HG02571 (cell line): Measurements from ENCODE around the gene GCC1.
"Not testable (repeated sequence)": the region's sequence is repeated elsewhere in the genome, so short reads cannot be mapped to it uniquely, and the experiment has no call there.

Source experiments
- ATAC-seq: cut with Tn5 transposase; IDR thresholded peaks from one replicate; pipeline ENCODE4 v1.9.1; 2021; ENCODE audit warnings: mild to moderate bottlenecking, moderate library complexity; ENCODE audit not compliant: unreplicated experiment

The GCC1 gene

DNA sequence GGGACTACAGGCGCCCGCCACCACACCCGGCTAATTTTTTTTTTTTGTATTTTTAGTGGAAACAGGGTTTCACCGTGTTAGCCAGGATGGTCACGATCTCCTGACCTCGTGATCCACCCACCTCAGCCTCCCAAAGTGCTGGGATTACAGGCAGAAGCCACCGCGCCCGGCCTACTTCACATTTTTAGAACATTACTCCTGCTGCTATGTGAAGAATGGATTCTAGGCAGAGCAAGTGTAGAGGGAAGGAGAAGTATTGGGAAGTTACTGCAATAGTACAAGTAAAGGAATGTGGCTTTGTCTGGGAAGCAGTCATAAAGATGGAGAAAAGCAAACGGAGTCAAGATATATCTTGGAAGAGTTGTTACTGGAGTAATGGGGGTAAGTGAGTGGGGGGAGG is 44.9 kb downstream of the GCC1 start:
- not testable (repeated sequence) for ATAC-seq

DNA sequence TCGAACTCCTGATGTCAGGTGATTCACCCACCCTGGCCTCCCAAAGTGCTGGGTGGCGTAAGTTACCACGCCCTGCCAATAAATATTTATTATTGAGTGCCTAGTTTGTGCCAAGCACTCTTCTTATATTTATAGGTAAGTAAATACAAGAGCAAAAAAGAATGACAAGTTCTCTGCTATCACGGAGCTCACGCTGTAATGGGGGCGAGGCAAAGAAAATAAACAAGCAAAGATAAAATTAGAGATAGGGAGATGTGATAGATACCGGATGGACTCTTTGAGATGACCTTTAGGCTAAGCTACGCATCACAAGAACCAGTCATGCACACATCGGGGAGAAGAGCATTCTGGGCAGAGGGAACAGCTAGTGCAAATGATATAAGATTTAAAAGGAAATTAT is 46.3 kb downstream of the GCC1 start:
- ATAC-seq = no peak

DNA sequence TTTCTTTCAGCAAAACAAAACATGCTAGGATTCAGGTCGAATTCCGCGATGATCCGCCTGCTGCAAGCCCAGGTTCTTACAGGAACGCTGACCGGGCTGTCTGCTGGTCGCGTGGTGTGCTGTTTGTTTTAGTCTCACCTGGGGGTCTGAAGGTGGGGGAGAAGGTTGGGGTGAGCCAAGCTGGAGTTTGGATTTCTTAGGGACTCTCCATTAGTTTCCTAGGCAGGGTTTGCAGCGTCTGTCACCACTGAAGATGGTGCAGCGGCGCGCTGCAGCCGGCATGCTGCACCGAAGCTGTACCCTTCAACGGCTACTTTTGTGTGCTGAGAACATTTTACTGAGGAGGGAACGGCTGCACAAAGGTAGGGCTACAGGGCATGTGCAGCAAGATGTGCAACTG is 48.7 kb downstream of the GCC1 start:
- ATAC-seq = no peak

DNA sequence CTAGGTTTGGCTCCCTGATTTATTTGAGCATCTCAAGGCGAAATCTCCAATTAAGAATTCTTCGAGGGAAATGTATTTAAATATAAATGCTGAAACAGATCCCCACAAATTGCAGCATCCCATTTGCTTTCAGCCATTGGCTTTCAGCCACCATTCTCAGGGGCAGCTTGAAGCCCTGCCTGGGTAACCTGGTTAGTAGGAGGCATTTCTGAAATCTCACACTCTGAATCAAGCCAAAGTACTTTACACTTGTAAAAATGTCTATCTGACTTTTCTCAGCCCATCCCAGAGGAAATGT is 49.1 kb downstream of the GCC1 start:
- no peak for ATAC-seq

DNA sequence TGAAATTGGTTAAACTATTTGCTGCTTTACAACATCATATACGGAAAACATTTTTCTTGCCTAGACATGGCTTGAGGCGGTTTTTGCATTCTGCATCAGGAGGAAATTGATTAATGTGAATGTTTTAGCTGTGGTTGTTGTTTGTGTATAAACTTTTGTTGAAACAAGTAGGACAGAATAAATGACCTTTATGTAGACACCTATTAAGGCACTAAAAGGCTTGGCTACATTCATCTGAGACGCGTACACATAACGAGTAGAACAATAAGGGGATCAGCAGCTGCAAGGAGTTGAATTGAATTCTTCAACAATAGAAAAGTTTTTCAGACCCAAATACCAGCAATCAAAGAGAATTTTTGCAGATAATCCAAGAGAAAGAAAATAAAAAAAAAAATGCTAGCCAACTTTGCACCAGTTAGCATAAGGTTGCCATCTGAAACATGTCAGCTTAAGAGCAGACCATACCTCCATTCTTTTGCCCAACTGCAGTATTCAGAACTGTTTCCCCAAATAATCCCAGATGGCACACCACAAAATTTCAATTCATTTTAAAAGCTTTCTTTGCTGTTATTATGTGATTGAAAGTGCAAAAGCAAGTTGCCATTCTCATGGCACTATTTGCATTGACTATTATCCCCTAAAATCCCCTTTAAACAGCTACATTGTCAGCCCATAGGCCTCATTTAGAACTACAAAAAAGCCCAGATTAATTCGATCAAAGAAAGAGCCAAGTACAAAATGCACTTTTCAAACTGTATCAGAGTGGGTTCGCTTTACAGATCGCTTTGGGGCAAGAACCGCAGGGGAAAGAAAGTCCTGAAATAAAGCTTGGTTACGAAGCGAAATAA is 49.6 kb downstream of the GCC1 start:
- ATAC-seq = no peak

DNA sequence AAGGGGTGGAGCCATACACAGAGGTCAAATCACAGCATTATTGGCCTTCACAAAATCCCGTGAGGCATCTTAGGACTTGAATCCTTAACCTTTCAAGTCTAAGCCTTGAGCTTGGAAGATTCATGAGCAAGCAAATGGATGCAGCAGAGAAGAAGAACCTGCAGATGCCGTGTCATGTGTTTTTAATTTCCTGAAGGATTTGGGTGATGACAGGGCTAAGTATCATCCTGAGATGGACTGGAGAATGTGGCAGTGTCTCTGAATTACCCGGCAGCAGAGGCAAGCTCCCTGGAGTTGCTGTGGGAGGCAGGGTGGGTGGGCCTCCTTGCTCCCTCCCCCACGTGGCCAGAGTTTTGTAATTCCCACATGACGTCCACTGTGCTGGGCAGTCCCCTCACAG is 50.8 kb downstream of the GCC1 start:
- ATAC-seq = no peak

DNA sequence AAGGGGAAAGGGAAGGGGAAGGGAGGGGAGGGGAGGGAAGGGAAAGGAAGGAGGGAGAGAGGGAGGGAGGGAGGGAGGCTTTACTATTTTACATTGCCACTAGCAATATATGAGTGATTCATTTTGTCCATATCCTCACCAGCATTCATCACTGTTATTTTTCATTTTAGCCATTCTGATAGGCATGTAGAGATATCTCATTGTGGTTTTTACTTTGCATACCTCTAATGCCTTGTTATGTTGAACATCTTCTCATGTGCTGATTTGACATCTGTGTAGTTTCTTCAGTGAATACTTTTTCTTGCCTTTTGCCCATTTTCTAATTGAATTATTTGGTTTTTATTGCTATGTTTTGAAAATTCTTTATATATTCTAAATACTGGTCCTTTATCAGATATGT is 52.7 kb downstream of the GCC1 start:
- ATAC-seq = no peak

DNA sequence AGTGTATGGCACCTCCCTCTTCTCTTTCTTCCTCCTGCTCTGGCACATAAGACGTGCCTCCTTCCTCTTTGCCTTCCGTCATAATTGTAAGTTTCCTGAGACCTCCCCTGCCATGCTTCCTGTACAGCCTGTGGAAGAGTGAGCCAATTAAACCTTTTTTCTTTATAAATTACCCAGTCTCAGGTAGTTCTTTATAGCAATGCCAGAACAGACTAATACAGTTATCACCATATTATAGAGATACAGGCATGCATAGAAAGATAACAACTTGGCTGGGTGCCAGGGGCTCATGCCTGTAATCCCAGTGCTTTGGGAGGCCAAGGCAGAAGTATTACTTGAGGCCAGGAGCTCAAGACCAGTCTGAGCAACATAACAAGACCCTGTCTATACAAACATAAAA is 53.2 kb downstream of the GCC1 start:
- ATAC-seq = no peak
